ENCODE measurements around the gene PARD3.

PARD3 gene

GRCh38 chr10:34061841-34062240 is 753.3 kb downstream of the PARD3 start:
- DNase-seq (ENCODE audit: low read depth): no peak
